Stimulated activated CD4-positive, alpha-beta T cell treated with anti-CD3 and anti-CD28 coated beads, TNF-alpha, amount 100 ng/mL, for 1 hour (primary cell): ENCODE results near the gene RPL7A.
"Not testable (repeated sequence)": the region's sequence is repeated elsewhere in the genome, so short reads cannot be mapped to it uniquely, and the experiment has no call there.

Source experiments
- DNase-seq, 3 donors: peaks; one replicate each; pipeline ENCODE4 v3.0.0-alpha.2; 2020; ENCODE audit warnings: low read depth in 3 of 3, low spot score in 1 of 3

RPL7A gene

GRCh38 chr9:133327834-133328484, 20.1 kb upstream of the RPL7A start:
- DNase-seq = no peak

- DNase-seq = not testable (repeated sequence)
These were observed 18.5 kb upstream of the RPL7A start for GRCh38 chr9:133329306-133330156.

- no peak for DNase-seq
These were observed 16.8 kb upstream of the RPL7A start for GRCh38 chr9:133331221-133331620.

- DNase-seq = no peak
These were observed 16.2 kb upstream of the RPL7A start for GRCh38 chr9:133331641-133332380.

- DNase-seq = no peak
These were observed 15.7 kb upstream of the RPL7A start for GRCh38 chr9:133332381-133332730.

- no peak for DNase-seq
These were observed 15.0 kb upstream of the RPL7A start for GRCh38 chr9:133333011-133333410.

GRCh38 chr9:133333566-133333965, 14.5 kb upstream of the RPL7A start:
- no peak for DNase-seq

GRCh38 chr9:133334161-133334560, 13.9 kb upstream of the RPL7A start:
- DNase-seq = no peak

GRCh38 chr9:133334888-133335287, 13.1 kb upstream of the RPL7A start:
- not testable (repeated sequence) for DNase-seq

GRCh38 chr9:133335924-133336811, 11.8 kb upstream of the RPL7A start, which contains the start of gene SURF6:
Gene SURF6 (minus strand): TSS chr9:133336188. CDS start chr9:133336132, 56 bp downstream.
- peak; percentile 76 to 89 (median 85) for DNase-seq

- no peak for DNase-seq
These were observed 8.4 kb upstream of the RPL7A start for GRCh38 chr9:133339641-133340040.

GRCh38 chr9:133340256-133340655, 7.8 kb upstream of the RPL7A start:
- DNase-seq = no peak

GRCh38 chr9:133340916-133341315, 7.1 kb upstream of the RPL7A start:
- DNase-seq = no peak

- no peak for DNase-seq
These were observed 6.5 kb upstream of the RPL7A start for GRCh38 chr9:133341369-133342068.

GRCh38 chr9:133342069-133342406, 6.0 kb upstream of the RPL7A start:
- no peak for DNase-seq

- DNase-seq = no peak
These were observed 5.4 kb upstream of the RPL7A start for GRCh38 chr9:133342570-133342969.

- DNase-seq = no peak
These were observed 3.9 kb upstream of the RPL7A start for GRCh38 chr9:133344071-133344470.

GRCh38 chr9:133344979-133345378, 3.0 kb upstream of the RPL7A start:
- DNase-seq = no peak

GRCh38 chr9:133345596-133345995, 2.4 kb upstream of the RPL7A start:
- no peak for DNase-seq

GRCh38 chr9:133346021-133346785, 1.8 kb upstream of the RPL7A start:
- no peak for DNase-seq
